Hematopoietic multipotent progenitor cell treated with erythropoietin and hydrocortisone succinate and interleukin-3 and kit ligand, for 6 days (in vitro differentiated cells): ENCODE measurements around the gene ALKBH1.
"Not testable (repeated sequence)": the region's sequence is repeated elsewhere in the genome, so short reads cannot be mapped to it uniquely, and the experiment has no call there.

Source experiments
- DNase-seq: peaks from one replicate; pipeline ENCODE4 v3.0.0-alpha.2; 2015

Gene ALKBH1

DNA sequence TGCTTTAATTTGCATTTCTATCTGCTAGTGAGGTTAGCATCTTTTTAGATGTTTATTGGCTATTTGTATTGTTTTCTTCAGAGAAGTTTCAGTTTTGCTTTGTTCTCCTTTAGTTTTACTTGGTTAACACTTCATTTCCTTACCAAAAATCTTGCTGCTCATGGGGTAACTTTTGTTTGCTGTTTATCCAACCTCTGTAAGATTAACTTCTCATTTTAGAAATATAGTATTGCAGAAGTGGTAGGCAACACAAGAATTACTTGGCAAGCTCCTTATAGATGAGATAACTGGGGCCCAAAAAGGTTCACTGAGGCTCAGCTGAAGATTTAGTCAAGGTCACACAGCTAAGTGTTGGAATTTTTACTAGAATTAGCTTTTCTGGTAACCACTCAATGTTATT is 40.5 kb downstream of the ALKBH1 start:
- DNase-seq, result no peak

DNA sequence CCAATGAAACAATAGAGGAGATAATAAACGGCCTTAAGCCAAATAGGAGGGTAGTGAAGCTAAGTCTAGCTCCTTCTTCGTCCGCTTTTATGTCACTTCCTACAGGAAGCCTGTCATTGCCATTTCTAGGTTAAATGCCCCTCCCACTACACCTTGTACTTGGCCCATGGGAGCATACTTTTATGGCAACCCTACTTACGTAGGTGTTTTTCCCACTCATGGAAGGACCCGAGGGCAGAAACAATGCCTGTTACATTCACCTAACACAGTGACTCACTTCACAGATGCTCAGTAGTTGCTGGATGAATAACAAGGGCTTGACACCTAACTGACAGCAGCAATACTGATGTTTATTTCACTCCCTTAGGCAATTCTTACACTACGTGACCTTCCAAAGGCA is 44.5 kb downstream of the ALKBH1 start:
- no peak for DNase-seq

DNA sequence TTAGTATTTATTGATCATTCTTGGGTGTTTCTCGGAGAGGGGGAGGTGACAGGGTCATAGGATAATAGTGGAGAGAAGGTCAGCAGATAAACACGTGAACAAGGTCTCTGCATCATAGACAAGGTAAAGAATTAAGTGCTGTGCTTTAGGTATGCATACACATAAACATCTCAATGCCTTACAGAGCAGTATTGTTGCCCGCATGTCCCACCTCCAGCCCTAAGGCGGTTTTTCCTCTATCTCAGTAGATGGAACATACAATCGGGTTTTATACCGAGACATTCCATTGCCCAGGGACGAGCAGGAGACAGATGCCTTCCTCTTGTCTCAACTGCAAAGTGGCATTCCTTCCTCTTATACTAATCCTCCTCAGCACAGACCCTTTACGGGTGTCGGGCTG is 46.3 kb downstream of the ALKBH1 start:
- not testable (repeated sequence) for DNase-seq

DNA sequence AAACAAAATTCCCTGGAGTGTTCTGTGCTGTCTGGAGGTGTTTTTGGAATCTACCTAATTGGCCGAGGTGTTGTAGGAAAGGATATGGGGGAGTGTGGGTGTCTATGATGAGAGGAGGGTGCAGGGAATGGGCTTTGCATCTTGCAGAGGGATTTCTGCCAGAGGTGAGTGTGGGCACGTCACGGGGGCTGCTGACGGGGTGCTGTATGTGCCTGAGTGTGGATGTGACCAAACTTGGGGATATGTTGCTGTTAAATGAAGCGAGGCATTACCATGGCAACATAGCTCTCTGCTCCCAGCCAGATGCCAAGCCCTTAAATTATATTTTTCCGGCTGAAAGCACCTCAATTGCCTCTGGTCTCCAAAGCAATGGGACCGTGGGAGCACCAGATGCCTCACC is 47.1 kb downstream of the ALKBH1 start:
- no peak for DNase-seq

DNA sequence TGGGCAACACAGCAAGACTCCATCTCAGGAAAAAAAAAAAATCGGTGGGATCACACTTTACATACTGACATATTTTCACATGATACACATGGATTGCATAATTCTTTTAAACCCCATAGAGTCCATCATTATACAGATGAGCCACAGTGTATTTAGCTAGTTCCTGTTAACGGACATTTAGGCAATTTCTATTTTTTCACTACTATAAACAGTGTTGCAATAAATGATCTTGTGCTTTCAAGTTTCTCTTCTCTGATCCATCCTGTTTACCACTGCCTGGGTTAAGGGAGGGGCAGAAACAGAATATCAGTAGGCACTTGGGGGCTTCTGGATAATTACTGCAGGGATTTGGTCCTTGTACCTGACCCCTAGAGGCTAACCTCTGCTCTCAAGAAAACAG is 48.0 kb downstream of the ALKBH1 start:
- DNase-seq, result peak; percentile 54

DNA sequence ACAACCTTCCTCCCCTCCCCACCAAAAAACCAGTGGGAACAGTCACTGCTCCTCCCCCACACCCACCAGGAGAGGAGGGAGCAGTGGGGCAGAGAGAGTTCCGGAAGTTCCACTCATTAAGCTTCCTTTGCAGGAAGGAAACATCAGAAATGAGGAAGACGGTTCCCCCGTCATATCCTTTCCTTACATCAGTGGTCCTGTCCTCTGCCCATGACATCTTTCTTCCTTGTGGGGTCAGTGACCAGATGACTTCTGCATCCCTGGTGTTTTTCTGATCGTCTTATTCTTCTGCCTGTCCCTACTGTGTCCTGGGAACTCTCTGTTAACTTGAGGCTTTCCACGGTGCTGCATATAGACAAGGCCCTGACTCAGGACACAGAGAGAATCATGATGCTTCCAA is 50.5 kb downstream of the ALKBH1 start:
- DNase-seq, result no peak

DNA sequence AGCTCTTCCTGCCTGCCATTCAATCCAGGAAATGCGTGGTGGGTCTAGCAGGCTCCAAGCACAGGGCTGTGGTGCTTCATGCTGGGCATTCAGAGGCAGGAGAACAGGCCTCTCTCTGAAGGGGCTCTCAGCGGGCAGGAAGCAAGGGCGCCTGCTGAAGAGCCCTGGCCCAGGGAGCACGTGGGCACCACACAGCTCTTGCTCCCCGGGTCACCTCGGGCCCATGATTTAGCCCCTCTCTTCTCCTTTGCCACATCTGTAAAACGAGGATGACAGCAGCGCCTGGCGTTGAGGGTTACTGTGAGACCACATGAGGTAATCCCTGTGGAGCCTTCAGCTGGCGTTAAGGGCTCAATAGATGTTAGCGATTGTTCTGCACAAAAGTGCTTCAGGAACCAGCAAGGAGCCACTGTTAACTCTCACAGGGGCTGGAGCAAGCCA is 53.8 kb downstream of the ALKBH1 start:
- DNase-seq, result no peak

DNA sequence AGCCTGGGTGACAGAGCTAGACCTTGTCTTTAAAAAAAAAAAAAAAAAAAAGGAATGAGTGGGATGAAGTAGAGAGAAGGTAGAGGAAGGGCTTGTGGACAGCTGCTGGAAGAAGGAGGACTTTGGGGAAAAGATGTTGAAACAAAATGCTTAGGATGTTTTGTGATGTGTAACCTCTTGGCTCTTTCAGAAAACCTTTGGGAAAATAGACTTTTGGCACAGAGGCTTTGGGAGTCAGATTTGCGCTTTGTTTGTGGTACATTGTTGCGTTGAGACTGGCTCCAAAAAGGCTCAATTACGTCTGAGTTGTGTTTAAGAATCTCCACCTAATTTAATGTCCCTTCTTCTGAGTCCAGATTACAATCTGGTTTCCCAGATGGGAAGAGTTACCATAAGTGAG is 58.5 kb downstream of the ALKBH1 start:
- DNase-seq, result no peak

DNA sequence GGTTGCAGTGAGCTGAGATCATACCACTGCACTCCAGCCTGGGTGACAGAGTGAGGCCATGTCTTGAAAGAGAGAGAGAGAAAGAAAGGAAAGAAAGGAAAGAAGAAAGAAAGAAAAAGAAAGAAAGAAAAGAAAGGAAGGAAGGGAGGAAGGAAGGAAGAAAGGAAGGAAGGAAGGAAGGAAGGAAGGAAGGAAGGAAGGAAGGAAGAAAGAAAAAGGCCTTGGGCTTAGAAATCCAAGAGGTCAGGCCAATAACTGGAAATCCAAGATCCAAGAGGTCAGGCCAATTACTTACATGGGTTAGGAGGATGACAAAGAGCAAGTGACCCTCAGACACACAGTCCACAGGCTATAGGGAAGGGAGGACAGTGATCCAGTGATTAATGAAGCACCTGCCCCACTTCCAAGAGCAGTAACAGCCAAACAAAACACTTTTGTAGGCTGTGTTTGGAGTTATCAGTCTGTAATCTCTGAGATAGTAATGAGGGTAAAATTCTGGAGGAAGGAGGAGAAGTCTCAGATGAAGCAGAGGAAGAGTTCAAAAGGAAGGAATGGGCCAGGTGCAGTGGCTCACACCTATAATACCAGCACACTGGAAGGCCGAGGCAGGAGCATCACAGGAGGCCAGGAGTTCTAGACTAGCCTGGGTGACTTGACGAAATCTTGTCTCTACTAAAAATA is 59.2 kb downstream of the ALKBH1 start:
- no peak for DNase-seq

DNA sequence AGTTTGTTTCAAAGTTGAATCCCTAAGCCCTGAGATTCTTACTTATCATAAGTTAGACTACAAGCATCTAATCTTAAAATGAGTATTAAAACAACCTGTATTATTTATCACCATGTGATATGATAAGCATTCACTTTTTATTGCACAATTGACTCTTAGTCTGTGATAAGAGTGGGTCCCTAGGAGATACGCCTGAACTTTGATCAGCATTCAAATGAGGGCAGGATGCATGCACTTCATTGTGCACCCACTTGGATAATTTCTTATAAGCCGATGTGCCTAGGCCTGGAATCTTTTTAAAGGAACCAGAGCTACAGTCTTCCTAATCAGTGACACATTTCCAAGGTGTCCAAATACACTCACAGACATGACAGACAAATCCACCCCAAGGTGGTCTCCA is 60.0 kb downstream of the ALKBH1 start:
- DNase-seq, result no peak

DNA sequence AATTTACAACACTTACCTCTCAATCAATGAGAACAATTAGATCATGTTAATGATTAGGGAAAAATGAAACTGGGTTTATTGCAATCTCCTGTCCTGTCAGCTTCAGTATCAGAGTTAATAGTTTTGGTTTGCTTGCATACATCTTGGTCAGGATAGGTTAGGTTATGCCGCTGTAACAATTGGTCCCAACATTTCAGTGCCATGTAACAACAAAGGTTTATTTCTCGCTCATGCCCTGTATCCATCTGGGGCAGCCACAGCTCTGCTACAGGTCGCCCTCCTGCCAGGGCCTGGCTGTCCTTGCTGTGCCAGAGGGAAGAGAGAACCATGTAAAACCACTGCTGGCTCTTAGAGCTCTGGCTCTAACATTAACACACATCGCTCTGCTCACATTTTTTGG is 60.9 kb downstream of the ALKBH1 start:
- no peak for DNase-seq

DNA sequence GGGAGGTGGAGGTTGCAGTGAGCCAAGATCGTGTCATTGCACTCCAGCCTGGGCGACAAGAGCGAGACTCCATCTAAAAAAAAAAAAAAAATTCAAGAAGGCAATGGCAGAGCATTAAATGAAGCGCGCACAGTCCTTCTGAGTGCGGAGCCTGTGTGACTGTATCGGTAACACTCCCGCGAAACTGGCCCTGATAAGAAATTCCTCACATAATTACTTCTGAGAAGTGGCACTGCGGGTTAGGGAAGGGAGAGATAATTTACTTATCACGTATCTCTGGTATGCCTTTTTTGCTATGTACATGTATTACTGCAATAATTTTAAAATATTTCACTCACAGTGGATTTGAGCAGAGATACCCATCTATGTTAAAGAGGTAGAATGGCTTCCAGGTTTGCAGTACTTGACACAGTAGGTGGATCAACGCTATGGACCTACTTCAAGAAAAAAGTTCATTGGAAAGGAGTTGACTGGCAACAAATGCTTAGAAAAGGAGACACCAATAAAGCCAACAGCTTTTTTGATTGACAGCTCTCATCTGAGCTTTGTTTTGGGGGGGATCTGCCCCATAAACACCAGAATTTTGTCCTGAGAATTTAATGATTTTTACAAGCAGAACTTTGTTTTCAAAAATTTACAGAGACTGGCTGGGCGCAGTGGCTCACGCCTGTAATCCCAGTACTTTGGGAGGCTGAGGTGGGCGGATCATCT is 62.1 kb downstream of the ALKBH1 start:
- DNase-seq, result peak; percentile 89

DNA sequence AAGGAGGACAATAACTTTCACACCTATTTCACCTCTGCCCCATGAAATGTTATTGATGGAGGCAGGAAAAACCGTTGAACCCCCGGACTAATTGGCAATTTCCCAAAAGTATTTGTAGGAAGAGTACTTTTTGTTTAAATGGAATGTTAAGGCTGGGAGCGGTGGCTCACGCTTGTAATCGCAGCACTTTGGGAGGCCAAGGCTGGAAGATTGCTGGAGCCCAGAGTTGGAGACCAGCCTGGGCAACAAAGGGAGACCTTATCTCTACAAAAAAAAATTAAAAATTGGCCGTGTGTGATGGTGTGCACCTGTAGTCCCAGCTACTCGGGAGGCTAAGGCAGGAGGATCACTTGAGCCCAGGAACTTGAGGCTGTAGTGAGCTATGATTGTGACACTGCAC is 65.4 kb downstream of the ALKBH1 start:
- DNase-seq, result no peak

DNA sequence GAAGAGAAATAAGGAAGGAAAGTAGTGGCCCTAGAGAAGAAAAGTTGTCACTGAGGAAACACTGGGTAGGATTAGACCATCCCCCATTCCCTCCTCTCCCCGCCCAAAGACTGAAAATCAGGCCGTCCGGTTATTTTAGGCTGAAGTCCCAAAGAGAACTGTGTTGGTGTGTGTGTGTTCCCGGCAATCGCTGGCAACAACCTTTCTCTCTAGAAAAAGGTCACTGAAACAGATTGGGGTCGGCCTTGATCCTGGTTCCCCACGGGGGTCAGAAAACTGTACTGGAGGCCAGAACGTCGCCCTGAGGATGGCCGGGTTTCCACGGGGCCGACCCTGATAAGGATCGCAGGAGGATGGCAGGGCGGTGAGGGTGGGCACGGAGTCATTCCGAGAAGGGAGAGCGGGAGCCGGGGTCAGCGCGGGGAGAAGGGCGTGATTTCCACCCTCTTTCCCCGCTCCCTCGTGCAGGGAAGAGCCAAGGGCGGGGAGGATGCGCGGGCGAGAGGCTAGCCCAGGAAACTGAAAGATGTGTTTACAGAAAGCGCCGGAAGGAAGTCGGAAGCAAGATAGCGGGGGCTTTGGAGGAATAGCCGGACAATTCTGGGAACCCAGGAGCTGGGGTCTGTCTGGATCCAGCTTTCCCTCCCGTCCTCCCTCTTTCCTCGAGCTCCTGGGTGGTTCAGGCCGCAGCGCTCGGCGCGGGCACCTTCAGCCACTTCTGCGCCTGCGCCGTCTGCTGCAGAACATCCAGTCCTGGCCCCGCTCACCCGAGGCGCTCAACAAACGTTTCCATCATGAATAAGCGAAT is 66.1 kb downstream of the ALKBH1 start:
- peak; percentile 83 for DNase-seq

DNA sequence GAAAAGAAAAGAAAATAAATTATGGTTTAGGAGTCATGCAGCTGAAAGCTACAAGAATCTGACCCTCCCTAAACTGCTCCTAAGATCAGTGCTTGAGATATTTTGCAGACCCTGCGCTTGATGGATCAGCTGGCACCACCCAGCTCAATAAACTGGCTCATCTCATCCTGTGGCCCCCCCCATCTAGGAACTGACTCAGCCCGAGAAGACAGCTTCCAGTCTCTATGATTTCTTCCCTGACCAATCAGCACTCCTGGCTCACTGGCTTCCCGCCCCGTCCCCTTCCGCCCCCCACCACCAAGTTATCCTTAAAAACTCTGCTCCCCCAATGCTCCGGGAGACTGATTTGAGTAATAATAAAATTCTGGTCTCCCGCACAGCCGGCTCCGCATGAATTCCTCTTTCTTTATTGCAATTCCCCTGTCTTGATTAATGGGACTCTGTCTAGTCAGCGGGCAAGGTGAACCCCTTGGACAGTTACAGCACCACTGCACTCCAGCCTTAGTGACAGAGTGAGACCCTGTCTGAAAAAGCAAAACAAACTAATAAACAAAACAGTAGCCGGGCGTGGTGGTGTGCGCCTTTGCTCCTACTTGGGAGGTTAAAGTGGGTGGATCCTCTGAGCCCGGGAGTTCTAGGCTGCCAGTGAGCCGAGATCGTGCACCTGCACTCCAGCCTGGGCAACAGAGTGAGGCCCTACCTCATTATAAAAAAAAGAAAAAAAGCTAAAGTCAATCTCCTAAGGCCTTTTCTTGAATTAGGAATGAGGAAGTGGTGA is 66.9 kb downstream of the ALKBH1 start:
- DNase-seq, result peak; percentile 49

DNA sequence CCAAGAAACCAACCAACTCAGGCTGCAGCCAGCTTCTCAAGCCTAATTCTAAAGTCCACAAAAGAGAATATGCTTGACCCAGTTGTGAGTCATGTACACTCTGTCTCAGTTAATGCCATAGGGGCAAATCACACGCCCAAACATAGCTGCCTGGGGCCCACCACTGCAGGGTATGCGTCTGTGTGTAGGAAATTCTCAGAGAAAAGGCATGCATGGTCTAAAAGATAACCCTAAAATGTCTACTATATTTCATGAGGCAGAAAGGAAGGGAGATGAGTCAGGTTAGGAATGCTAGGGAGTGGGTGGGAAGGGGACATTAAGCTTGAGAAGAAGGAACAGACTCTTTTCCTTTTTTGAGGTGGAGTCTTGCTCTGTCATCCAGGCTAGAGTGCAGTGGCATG is 69.1 kb downstream of the ALKBH1 start:
- no peak for DNase-seq

DNA sequence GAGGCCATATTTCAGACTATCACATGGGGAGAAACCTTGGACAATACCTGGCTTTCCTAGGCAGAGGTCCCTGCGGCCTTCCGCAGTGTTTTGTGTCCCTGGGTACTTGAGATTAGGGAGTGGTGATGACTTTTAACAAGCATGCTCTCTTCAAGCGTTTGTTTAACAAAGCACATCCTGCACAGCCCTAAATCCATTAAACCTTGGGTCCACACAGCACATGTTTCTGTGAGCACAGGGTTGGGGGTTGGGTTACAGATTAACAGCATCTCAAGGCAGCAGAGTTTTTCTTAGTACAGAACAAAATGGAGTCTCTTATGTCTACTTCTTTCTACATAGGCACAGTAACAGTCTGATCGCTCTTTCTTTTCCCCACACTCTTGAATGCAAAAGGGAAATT is 72.0 kb downstream of the ALKBH1 start:
- DNase-seq, result not testable (repeated sequence)

DNA sequence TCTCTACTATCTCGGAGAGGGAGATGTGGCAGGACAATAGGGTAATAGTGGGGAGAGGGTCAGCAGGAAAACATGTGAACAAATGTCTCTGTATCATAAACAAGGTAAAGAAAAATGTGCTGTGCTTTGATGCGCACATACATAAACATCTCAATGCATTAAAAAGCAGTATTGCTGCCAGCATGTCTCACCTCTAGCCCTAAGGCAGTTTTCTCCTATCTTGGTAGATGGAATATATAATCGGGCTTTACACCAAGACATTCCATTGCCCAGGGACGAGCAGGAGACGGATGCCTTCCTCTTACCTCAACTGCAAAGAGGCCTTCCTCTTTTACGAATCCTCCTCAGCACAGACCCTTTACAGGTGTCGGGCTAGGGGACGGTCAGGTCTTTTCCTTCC is 72.4 kb downstream of the ALKBH1 start:
- DNase-seq, result not testable (repeated sequence)

DNA sequence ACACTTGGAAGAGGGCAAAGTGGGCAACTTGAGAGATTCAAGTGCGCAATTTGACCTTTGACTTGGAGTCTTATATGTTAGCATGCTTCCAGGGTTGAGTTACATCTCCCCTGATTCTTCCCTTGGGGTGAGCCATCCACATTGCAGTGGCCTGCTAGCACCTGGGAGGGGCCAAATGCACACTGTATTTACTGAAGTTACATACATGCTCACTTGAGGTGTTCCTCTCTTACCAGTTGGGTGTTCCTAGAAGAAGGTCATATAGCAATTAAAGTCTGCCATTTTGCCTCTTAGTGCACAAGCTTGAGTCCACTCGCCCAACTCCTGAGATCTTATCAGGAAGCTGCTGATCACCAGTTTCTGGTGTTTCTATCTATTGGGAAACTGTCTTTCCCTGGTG is 77.7 kb downstream of the ALKBH1 start:
- DNase-seq, result no peak

DNA sequence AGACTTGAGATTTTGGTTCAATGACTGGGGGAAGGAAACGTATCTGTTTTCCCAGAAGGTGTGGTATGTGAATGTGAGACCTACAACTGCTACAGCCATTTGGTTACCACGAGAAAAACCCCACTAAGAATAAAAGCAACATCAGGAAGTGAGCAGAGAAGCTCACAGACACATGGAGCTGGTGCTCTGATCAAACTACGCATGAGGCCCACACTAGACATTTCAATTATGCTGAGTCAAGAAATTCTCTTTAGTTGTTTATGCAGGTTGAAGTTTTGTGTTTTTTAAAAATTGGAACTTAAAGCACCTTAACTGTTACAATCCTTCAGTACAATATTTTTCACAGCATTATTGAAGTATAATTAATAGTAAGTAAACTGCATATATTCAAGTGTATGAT is 82.5 kb downstream of the ALKBH1 start:
- DNase-seq, result no peak

DNA sequence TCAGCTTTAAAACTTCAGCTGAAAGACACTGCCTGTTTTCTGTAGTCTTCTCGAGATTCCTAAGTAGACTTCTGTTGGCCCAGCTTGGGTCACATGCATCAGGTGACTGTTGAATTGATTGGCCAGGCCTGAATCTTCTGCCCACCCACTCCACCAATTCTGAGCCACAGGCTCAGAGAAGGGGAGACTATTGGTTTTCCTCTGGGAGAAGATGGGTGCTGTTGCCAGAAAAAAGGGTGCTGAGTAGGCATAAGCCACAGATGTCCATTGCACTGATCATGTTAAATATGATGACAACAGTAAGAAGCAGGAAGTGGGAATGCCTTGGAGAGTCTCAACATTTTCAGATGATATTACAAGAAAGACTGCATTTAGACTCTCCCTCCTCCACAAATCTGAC is 84.6 kb downstream of the ALKBH1 start:
- no peak for DNase-seq
